Lower leg skin (tissue), 3 donors: ENCODE measurements around the gene PSME3.

Experiments
- CTCF ChIP-seq, 3 donors: fragments of 450-650 bp; IDR thresholded peaks; one replicate each; pipeline ENCODE4 v1.5.1; 2016; ENCODE audit warnings: antibody characterized with exemption in 3 of 3, mild to moderate bottlenecking in 3 of 3, moderate library complexity in 2 of 3
- POLR2A ChIP-seq, 2 donors: fragments of 450-650 bp; IDR thresholded peaks; one replicate each; pipeline ENCODE4 v1.6.1; 2016 to 2017; ENCODE audit warnings: antibody characterized with exemption in 2 of 2, mild to moderate bottlenecking in 1 of 2, moderate library complexity in 1 of 2

GRCh38 chr17:42857389-42857788, 24.2 kb downstream of the PSME3 start:
- no peak for TF ChIP-seq CTCF (IDR thresholded peaks at IDR 0.05)
- TF ChIP-seq POLR2A (IDR thresholded peaks at IDR 0.05) = no peak
